ENCODE results near the gene TLR5.
"Not testable (repeated sequence)": the region's sequence is repeated elsewhere in the genome, so short reads cannot be mapped to it uniquely, and the experiment has no call there.

The TLR5 gene

DNA sequence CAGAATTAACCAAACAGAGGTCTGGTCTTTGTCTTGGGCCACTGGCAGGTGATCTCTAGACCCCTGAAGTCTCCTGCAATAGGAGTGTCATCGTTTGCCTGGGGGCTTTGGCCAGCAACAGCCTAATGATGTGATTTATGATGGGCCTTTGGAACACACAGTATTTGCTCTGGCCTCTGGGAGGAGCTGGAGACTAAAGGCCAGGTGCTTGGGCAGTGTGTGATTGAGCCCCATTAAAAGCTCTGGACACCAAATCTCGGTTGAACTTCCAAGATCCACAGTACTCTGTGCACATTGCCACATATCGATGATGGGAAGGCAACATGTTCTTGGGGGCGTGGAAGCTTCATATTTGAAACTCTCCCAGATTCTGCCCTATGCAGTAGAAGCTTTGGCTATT is 32.0 kb upstream of the TLR5 start:
- Mint-ChIP-seq H3K27me3 (no peaks in the 10 kb centered on the region), H3K27ac (no peak overlapping the region), H3K4me1 (no peaks in the 10 kb centered on the region), H3K36me3 (no peaks in the 10 kb centered on the region), H3K4me3 (no peak overlapping the region), H3K9me3 (no peaks in the 10 kb centered on the region)
- DNase-seq, result no peak
- CTCF ChIA-PET, result interaction anchor here (0.6 kb wide), 1 partner anchor 31 kb away, joined by 3 read pairs; no protein-coding TSS in a partner anchor

DNA sequence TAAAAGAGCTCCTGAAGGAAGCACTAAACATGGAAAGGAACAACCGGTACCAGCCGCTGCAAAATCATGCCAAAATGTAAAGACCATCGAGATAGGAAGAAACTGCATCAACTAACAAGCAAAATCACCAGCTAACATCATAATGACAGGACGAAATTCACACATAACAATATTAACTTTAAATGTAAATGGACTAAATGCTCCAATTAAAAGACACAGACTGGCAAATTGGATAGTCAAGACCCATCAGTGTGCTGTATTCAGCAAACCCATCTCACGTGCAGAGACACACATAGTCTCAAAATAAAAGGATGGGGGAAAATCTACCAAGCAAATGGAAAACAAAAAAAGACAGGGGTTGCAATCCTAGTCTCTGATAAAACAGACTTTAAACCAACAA is 26.4 kb upstream of the TLR5 start:
- H3K4me3 Mint-ChIP-seq, H3K4me1 Mint-ChIP-seq, CTCF ChIA-PET, H3K27ac Mint-ChIP-seq, H3K9me3 Mint-ChIP-seq, H3K27me3 Mint-ChIP-seq, H3K36me3 Mint-ChIP-seq, DNase-seq: not testable (repeated sequence)

DNA sequence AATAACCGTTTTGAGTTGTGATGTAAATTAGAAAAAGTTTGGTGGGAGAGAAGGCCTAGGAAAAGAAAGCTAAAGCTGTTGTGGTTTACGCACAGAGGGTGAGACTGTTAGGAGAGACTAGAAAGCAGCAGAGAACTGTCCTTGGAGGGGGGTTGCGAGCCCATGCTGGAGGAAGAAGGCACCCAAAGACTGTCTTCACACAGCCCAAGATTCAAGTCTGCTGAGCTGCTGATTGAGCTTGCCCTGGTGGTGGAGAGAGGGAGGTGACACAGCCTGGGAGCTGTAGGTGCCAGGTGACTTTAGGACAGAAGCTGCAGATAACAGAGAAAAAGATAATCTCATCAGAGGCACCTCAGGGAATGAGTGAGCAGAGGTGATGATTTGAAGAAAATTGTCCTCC is 18.3 kb upstream of the TLR5 start:
- no peaks in the 10 kb centered on the region for H3K9me3 Mint-ChIP-seq
- CTCF ChIA-PET, result interaction anchor here (1.1 to 1.5 kb wide), 2 partner anchors 28 to 467 kb away, joined by 3 to 5 read pairs; no protein-coding TSS in a partner anchor

DNA sequence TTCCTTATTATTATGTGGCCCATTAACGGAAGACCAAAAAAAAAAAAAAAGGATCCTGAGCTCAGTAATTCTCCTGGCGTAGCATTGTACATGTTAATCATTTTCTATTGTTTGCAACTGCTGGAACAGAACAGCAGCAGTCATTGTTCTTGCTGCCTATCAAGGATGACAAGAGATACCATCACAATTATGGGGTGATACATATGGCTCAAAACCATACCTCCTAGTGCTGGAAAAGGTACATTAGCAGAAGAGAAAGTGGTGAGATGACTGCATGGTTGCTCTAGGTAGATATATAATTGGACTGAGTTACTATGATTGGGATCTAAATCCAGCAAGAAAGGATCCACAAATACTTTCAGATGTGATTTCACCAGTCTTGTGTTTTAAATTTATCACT is 13.3 kb upstream of the TLR5 start:
- CTCF ChIA-PET, result no interaction called here
- no peaks in the 10 kb centered on the region for H3K9me3 Mint-ChIP-seq
- no peak overlapping the region for H3K4me3 Mint-ChIP-seq
- no peak for DNase-seq
- H3K27me3 Mint-ChIP-seq, result peaks cover 5% of the 10 kb centered on the region
- peaks cover 14% of the 10 kb centered on the region for H3K4me1 Mint-ChIP-seq
- H3K27ac Mint-ChIP-seq, result no peak overlapping the region
- H3K36me3 Mint-ChIP-seq, result no peaks in the 10 kb centered on the region

More for the DNA sequence above, 18.3 kb upstream of the TLR5 start:
- Mint-ChIP-seq H3K4me3 (no peak overlapping the region), H3K4me1 (peaks cover 5% of the 10 kb centered on the region), H3K27me3 (peaks cover 5% of the 10 kb centered on the region), H3K27ac (no peak overlapping the region), H3K36me3 (no peaks in the 10 kb centered on the region)
- DNase-seq, result no peak

DNA sequence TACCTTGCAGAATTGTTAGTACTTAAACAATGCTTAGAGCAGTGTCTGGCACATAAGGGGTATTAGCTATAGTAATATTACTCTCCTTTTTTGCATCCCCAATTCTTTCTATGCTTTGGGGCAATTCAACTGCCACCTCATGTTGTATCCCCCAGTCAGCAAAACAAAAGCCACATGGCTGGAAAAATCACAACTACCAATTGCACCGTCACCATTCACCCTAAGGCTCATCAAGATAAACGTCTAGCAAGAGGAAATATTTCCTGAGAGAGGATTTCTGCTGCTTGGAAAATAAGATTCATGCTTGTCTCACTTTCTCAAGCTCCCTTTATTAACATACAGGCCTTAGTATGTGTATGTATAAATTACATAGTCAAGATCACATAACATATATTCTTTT is 12.1 kb upstream of the TLR5 start:
- no peak for DNase-seq
- Mint-ChIP-seq H3K4me1 (peaks cover 9% of the 10 kb centered on the region), H3K9me3 (no peaks in the 10 kb centered on the region), H3K27ac (no peak overlapping the region), H3K36me3 (no peaks in the 10 kb centered on the region), H3K27me3 (peaks cover 5% of the 10 kb centered on the region), H3K4me3 (no peak overlapping the region)
- CTCF ChIA-PET, result interaction anchor here (0.8 kb wide), 1 partner anchor 22 kb away, joined by 5 read pairs; no protein-coding TSS in a partner anchor

DNA sequence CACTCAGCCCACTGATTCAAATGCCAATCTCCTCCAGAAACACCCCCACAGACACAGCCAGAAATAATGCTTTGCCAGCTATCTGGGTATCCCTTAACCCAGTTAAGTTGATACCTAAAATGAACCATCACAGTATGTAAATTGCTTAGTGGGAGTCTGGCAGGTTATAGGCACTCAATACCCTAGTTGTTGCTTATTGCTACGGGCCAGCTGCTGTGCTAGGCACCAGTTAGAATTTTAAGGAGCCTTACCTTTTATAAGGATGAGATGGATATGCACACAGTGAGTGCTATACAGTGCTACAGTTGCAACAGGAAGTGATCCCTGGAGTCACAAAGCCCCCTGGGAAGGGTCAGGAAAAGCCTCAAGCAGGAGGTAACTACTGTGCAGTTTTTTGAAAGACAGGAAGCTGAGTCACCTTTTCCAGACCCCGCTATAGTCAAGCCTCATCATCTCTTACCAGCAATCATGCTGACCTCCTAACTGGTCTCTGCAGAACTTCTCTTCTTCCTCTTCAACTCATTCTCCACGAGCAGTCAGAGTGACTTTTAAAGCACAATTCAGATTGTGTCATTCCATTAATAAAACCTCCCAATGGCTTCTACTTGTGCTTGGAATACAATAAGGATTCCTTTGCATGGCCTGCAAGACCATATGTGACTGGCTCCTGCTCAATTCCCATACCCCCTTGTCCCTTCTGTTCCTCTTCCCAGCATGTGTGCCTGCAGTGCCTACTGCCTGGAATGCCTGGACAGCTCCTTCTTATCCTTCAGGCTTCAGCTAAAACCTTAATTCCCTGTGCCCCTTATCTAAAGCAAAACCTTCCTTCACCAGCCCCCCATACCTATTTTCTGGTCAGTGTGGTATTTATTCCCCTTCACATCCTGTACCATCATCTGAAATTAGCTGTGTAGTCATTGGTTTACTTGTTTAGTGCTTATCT is 10.4 kb upstream of the TLR5 start:
- CTCF ChIA-PET, result interaction anchor here (1.0 to 1.6 kb wide), 2 partner anchors 13 to 22 kb away, joined by 3 to 6 read pairs; no protein-coding TSS in a partner anchor
- Mint-ChIP-seq H3K9me3 (no peaks in the 10 kb centered on the region), H3K27me3 (no peaks in the 10 kb centered on the region), H3K4me1 (peaks cover 9% of the 10 kb centered on the region), H3K36me3 (no peaks in the 10 kb centered on the region), H3K4me3 (no peak overlapping the region), H3K27ac (no peak overlapping the region)
- DNase-seq, result no peak

DNA sequence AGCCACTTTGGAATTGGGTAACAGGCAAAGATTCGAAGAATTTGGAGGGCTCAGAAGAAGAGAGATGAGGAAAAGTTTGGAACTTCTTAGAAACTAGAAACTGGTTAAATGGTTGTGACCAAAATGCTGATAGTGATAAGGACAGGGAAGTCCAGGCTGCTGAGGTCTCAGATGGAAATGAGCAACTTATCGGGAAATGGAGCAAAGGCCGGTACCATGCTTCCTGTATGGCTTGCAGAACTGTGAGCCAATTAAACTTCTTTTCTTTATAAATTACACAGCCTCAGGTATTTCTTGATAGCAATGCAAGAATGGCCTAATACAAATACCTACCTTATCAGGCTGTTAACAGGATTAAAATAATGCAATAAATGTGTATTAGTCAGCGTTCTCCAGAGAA is 9.4 kb upstream of the TLR5 start:
- Mint-ChIP-seq H3K4me3 (no peak overlapping the region), H3K9me3 (peaks cover 4% of the 10 kb centered on the region), H3K36me3 (no peaks in the 10 kb centered on the region), H3K4me1 (peaks cover 9% of the 10 kb centered on the region), H3K27ac (no peak overlapping the region), H3K27me3 (no peaks in the 10 kb centered on the region)
- CTCF ChIA-PET, result interaction anchor here (1.0 to 1.6 kb wide), 2 partner anchors 12 to 21 kb away, joined by 3 to 6 read pairs; no protein-coding TSS in a partner anchor
- DNase-seq, result no peak

DNA sequence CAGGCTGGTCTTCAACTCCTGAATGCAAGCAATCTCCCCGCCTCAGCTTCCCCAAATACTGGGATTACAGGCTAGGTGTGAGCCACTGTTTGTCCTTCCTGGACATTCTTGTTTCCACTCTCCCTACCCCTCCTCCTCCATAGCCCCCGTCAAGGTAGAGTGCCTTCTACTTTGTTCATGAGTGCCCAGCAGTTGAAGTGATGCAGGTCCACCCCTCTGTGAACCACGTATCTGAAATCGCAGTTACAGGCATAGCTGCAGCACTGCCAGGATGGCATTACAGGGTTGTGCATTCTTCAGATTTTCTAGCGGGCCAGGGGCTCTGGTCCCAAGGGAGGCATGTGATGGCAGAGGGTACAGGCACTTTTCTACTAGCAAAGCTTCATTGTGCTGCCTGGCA is 7.4 kb upstream of the TLR5 start:
- CTCF ChIA-PET, result interaction anchor here (1.0 to 1.5 kb wide), 2 partner anchors 10 to 17 kb away, joined by 5 read pairs; no protein-coding TSS in a partner anchor
- peaks cover 13% of the 10 kb centered on the region for H3K9me3 Mint-ChIP-seq

DNA sequence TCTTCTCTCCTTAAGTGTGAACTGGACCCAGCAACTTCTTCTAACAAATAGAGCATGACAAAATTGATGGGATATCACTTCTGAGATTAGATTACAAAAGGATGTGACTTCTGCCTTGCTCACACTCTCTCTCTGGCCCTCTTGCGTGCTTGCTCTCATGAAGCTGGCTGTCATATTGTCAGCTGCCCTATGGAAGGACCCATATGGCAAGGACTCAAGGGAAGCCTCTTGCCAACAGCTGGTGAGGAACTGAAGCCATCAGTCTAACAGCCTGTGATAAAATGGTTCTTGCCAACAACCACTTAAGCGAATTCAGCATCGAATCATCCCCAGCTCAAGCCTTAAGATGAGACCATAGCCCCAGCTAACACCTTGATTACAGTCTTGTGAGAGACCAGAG is 4.8 kb upstream of the TLR5 start:
- H3K36me3 Mint-ChIP-seq, result peaks cover 2% of the 10 kb centered on the region
- no peak overlapping the region for H3K4me3 Mint-ChIP-seq
- peaks cover 13% of the 10 kb centered on the region for H3K4me1 Mint-ChIP-seq
- H3K9me3 Mint-ChIP-seq, result peaks cover 13% of the 10 kb centered on the region
- CTCF ChIA-PET, result interaction anchor here (1.0 to 1.4 kb wide), 4 partner anchors 14 to 24 kb away, joined by 3 to 6 read pairs (median 3); no protein-coding TSS in a partner anchor
- H3K27me3 Mint-ChIP-seq, result peaks cover 14% of the 10 kb centered on the region
- H3K27ac Mint-ChIP-seq, result no peak overlapping the region
- DNase-seq, result no peak

More for the DNA sequence above, 7.4 kb upstream of the TLR5 start:
- Mint-ChIP-seq H3K4me3 (no peak overlapping the region), H3K27me3 (peaks cover 4% of the 10 kb centered on the region), H3K27ac (no peak overlapping the region), H3K36me3 (peaks cover 2% of the 10 kb centered on the region), H3K4me1 (peaks cover 9% of the 10 kb centered on the region)
- DNase-seq, result no peak

DNA sequence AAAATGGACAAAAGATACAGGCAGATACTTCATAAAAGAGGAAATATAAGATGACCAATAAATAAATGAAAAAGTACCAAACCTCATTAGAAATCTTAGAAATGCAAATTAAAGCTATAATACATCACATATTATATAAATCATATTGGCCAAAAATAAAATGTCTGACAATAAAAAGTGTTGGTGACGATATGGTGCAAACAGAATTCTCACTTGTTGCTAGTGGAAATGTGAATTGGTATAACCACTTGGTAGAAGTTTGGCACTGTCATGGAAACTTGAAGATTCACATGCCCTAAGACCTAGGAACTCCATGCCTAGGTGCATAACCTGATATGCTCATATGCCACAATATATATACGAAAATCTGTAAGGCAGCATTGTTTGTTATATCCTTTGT is 4.4 kb upstream of the TLR5 start:
- H3K4me3 Mint-ChIP-seq, result no peak overlapping the region
- H3K36me3 Mint-ChIP-seq, result peaks cover 2% of the 10 kb centered on the region
- H3K27me3 Mint-ChIP-seq, result peaks cover 14% of the 10 kb centered on the region
- no peak overlapping the region for H3K27ac Mint-ChIP-seq
- CTCF ChIA-PET, result interaction anchor here (0.6 to 1.4 kb wide), 5 partner anchors 14 to 23 kb away, joined by 3 to 6 read pairs (median 3); no protein-coding TSS in a partner anchor
- DNase-seq, result no peak
- H3K4me1 Mint-ChIP-seq, result peaks cover 13% of the 10 kb centered on the region
- peaks cover 13% of the 10 kb centered on the region for H3K9me3 Mint-ChIP-seq

DNA sequence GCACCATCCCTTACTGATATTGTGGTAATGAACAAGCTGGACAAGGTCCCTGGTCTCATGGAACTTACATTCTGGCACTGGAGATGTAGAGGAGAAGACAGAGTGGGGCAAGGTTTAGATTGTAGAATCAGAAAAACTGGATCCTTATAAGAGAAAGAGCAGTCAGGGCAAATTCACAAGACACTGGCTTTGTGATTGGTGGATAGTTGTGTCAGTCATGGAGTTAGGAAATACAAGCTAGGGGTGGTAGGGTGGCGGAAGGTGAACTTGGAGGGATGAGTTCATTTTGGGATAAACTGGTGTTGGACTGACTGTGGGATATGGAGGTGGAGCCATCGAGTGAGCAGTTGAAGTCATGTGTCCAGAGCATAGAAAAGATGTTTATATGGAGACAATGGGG is 3.7 kb upstream of the TLR5 start:
- CTCF ChIA-PET, result interaction anchor here (0.6 kb wide), 1 partner anchor 13 kb away, joined by 3 read pairs; no protein-coding TSS in a partner anchor

DNA sequence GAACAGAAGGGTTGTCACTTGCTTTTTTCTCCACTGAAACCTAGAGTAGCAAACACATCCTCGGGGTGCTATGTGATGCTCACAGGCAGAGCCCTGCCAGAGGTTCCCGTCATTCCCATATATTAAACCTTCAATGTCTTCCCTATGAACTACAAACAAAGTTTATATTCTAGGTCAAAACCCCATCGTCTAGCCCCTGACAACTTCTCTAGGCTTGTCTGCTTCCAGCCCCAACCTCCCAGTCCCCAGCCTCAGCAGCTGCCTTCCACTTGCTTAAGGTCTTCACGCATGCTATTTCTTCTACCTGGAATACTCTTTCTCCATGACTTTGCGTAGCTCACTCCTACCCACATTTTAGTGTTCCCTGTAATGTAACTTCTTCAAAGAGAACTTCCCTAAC is 1.9 kb upstream of the TLR5 start:
- Mint-ChIP-seq H3K27ac (no peak overlapping the region), H3K27me3 (peaks cover 14% of the 10 kb centered on the region)
- CTCF ChIA-PET, result interaction anchor here (2.9 to 6.2 kb wide), 2 partner anchors 12 to 21 kb away, joined by 19 to 33 read pairs; no protein-coding TSS in a partner anchor

More for the DNA sequence above, 3.7 kb upstream of the TLR5 start:
- Mint-ChIP-seq H3K27ac (no peak overlapping the region), H3K4me3 (no peak overlapping the region), H3K4me1 (peaks cover 13% of the 10 kb centered on the region), H3K27me3 (peaks cover 14% of the 10 kb centered on the region), H3K9me3 (peaks cover 13% of the 10 kb centered on the region), H3K36me3 (peaks cover 2% of the 10 kb centered on the region)
- DNase-seq, result no peak

DNA sequence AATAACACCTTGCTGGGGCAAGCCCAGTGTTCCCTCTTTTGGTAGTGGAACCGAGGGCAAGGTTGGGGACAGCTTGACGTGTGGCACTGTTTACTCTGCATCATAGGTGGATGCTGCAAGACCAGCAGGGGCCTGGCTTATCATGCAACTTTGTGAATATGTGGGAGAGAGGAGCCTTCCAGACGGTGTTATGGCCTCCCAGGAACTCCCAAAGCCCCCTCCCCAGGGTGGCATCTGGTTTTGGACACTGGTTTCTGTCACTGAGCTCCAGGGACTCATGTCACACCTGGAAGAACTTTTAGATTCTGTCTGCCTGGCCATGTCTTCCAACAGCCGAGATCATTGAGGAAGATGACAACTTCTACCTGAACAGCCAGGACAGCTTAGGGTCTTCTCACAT is 1.4 kb upstream of the TLR5 start:
- Mint-ChIP-seq H3K4me3 (no peak overlapping the region), H3K27ac (no peak overlapping the region), H3K4me1 (peaks cover 13% of the 10 kb centered on the region), H3K36me3 (peaks cover 2% of the 10 kb centered on the region), H3K9me3 (peaks cover 13% of the 10 kb centered on the region), H3K27me3 (peaks cover 14% of the 10 kb centered on the region)
- CTCF ChIA-PET, result interaction anchor here (0.7 to 6.2 kb wide), 5 partner anchors 9 to 386 kb away, joined by 4 to 33 read pairs (median 4); no protein-coding TSS in a partner anchor
- DNase-seq, result no peak

More for the DNA sequence above, 1.9 kb upstream of the TLR5 start:
- peaks cover 13% of the 10 kb centered on the region for H3K9me3 Mint-ChIP-seq
- peaks cover 2% of the 10 kb centered on the region for H3K36me3 Mint-ChIP-seq
- no peak for DNase-seq
- peaks cover 13% of the 10 kb centered on the region for H3K4me1 Mint-ChIP-seq
- H3K4me3 Mint-ChIP-seq, result no peak overlapping the region

DNA sequence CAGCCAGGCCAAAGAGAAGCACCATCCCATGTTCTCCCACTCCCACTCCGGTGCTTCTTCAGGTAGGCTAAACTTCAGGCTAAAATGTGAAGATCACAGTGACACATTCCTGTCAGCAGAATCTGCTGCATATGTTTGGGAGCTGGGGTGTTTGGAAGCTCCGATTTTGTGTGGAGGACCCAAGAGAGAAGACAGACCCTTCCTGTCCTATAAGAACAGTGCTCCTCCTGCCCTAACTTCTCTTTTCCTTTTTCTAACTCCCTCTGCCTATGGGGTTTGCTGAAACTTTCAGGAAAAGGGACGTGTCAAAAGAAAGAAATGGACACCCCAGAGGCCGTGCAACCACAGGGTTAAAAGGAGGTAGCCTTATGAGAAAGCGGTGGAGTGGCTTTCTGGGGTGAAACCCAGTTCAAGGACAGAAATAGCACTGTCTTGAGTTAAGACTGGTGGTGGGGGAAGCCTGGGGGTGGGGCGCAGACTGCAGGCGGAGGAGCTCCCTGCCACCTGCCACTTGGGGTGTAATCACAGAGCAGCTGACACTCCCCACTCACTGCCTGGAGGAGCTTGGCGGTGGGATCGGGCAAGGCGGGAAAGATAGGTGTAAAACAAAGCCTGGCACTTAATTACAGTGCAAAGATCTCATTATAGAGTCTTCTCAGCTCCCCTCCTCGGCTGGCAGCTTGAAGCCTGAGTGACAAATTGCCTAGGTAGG is 645 bp upstream of the TLR5 start:
- Mint-ChIP-seq H3K9me3 (peaks cover 13% of the 10 kb centered on the region), H3K27me3 (peaks cover 14% of the 10 kb centered on the region), H3K4me1 (peaks cover 13% of the 10 kb centered on the region), H3K36me3 (peaks cover 2% of the 10 kb centered on the region), H3K4me3 (peak overlapping the region; percentile 59), H3K27ac (peak overlapping the region; percentile 24)
- DNase-seq, result peak; percentile 52
- CTCF ChIA-PET, result interaction anchor here (0.7 to 6.2 kb wide), 5 partner anchors 8 to 387 kb away, joined by 4 to 33 read pairs (median 4); no protein-coding TSS in a partner anchor

Measured in activated naive CD4-positive, alpha-beta T cell treated with anti-CD3 and anti-CD28 coated beads, Interleukin-2, amount 10 ng/mL, durations not matched to agents 7 days and 5 days (primary cell).